ENCODE results near the gene MRPS26. TPM values are rescaled to one million over a fixed set of nuclear protein-coding genes. Genes with fewer than 3 reads are reported as not detected.
A peak's percentile ranks its signal among the peaks of the same experiment; 100 is the strongest.
"Not testable (repeated sequence)": the region's sequence is repeated elsewhere in the genome, so short reads cannot be mapped to it uniquely, and the experiment has no call there.

MRPS26 gene
- total RNA-seq, 1 experiment from 2014 or later, result 58.3 TPM

- intact Hi-C loops (cut with micrococcal nuclease; ENCODE audit: unreplicated experiment), result no loop called here
- peaks cover 10% of the 10 kb centered on the region; the same call in 1 of the 2 replicates for H3K4me1 ChIP-seq (replicated peaks; ENCODE audit: insufficient read depth)
- CTCF ChIA-PET, result no interaction called here
- TF ChIP-seq, protein P1, sequence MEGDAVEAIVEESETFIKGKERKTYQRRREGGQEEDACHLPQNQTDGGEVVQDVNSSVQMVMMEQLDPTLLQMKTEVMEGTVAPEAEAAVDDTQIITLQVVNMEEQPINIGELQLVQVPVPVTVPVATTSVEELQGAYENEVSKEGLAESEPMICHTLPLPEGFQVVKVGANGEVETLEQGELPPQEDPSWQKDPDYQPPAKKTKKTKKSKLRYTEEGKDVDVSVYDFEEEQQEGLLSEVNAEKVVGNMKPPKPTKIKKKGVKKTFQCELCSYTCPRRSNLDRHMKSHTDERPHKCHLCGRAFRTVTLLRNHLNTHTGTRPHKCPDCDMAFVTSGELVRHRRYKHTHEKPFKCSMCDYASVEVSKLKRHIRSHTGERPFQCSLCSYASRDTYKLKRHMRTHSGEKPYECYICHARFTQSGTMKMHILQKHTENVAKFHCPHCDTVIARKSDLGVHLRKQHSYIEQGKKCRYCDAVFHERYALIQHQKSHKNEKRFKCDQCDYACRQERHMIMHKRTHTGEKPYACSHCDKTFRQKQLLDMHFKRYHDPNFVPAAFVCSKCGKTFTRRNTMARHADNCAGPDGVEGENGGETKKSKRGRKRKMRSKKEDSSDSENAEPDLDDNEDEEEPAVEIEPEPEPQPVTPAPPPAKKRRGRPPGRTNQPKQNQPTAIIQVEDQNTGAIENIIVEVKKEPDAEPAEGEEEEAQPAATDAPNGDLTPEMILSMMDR (conservative IDR thresholded peaks at IDR 0.05), result no peak
- no peak for TF ChIP-seq EZH2 (IDR thresholded peaks at IDR 0.05; ENCODE audit: low read depth)
- no peaks in the 10 kb centered on the region for H3K27me3 ChIP-seq (ENCODE audit: insufficient read depth, low read depth)
- H3K9me2 ChIP-seq (ENCODE audit: insufficient read depth), result no peaks in the 10 kb centered on the region
- no peak for DNase-seq
- no peak overlapping the region for H3K27ac ChIP-seq
- H3K9me3 ChIP-seq (ENCODE audit: insufficient read depth, low read depth), result no peaks in the 10 kb centered on the region
- peak overlapping the region; percentile 87 for H3K4me2 ChIP-seq
- 0 out of 2 replicates have a peak, but pooled peaks cover 3% of the 10 kb centered on the region for H4K20me1 ChIP-seq (ENCODE audit: insufficient read depth)
- peak overlapping the region; percentile 99; the same call in 1 of the 2 replicates for H3K4me3 ChIP-seq
- H2AFZ ChIP-seq, result no peak overlapping the region
- H3K79me2 ChIP-seq (ENCODE audit: low read depth), result peaks cover 23% of the 10 kb centered on the region
- POLR2A ChIA-PET (ENCODE audit: unreplicated experiment), result no interaction called here
- peaks cover 22% of the 10 kb centered on the region for H3F3A ChIP-seq (ENCODE audit: insufficient read depth, low read depth)
- no TSS peak for BruUV-seq (replicated peaks)
- H3K36me3 ChIP-seq (ENCODE audit: low read depth), result peaks cover 22% of the 10 kb centered on the region
Observed at GRCh38 chr20:3047486-3048419, 1.9 kb downstream of the MRPS26 start.

DNA sequence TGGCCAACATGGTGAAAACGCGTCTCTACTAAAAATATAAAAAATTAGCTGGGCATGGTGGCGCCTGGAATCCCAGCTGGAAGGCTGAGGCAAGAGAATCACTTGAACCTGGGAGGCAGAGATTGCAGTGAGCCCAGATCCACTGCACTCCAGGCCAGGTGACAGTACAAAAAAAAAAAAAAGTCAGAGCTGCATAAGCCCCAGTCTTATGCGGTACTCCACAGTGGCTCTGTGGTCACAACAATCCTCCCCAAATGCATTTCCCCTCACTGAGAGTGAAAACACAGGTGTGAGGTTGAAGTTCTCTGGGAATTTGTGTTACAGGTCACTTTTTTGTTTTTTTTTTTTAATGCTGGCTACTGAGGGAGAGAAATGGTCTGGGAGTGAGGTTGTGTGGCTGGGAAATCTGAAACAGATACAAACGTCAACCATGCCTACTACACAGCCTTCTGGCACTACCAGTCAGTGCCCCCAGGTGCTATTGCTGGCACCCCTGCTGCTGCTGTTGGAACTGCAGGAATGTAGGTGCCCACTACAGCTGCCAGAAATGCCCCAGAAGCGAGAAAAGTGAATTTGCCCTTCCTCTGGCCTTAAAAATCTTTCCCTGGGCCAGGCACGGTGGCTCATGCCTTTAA, 5.7 kb downstream of the MRPS26 start:
- TF ChIP-seq EZH2 (IDR thresholded peaks at IDR 0.05; ENCODE audit: low read depth), result no peak
- TF ChIP-seq, protein P1 (conservative IDR thresholded peaks at IDR 0.05), result no peak
- no peaks in the 10 kb centered on the region for H3K27me3 ChIP-seq (ENCODE audit: insufficient read depth, low read depth)
- H4K20me1 ChIP-seq (ENCODE audit: insufficient read depth), result 0 out of 2 replicates have a peak, but pooled peaks cover 3% of the 10 kb centered on the region
- intact Hi-C loops (cut with micrococcal nuclease; ENCODE audit: unreplicated experiment), result loop anchor here (10.0 kb wide), 1 partner anchor 153 kb away; the partner anchor contains the start of genes DDRGK1 and ITPA
- H3K9me3 ChIP-seq (ENCODE audit: insufficient read depth, low read depth), result no peaks in the 10 kb centered on the region
- H2AFZ ChIP-seq, result no peak overlapping the region
- H3K79me2 ChIP-seq (ENCODE audit: low read depth), result peaks cover 19% of the 10 kb centered on the region
- H3K9me2 ChIP-seq (ENCODE audit: insufficient read depth), result no peaks in the 10 kb centered on the region
- peaks cover 22% of the 10 kb centered on the region for H3K36me3 ChIP-seq (ENCODE audit: low read depth)
- no peak overlapping the region for H3K4me2 ChIP-seq
- no TSS peak for BruUV-seq (replicated peaks)
- H3K4me1 ChIP-seq (replicated peaks; ENCODE audit: insufficient read depth), result peaks cover 7% of the 10 kb centered on the region; the same call in 1 of the 2 replicates
- ChIA-PET CTCF (interaction anchor here (0.7 kb wide), 1 partner anchor 1137 kb away, joined by 7 read pairs; no protein-coding TSS in a partner anchor), POLR2A (ENCODE audit: unreplicated experiment) (interaction anchor here (0.7 kb wide), 1 partner anchor 26 kb away, joined by 4 read pairs; no protein-coding TSS in a partner anchor)
- 0 out of 2 replicates have a peak overlapping the region, but pooled peaks have one; percentile 24 for H3K27ac ChIP-seq
- peaks cover 23% of the 10 kb centered on the region for H3F3A ChIP-seq (ENCODE audit: insufficient read depth, low read depth)
- DNase-seq, result no peak
- no peak overlapping the region for H3K4me3 ChIP-seq

GRCh38 chr20:3059489-3059888, 13.6 kb downstream of the MRPS26 start:
- no peaks in the 10 kb centered on the region for H3K79me2 ChIP-seq (ENCODE audit: low read depth)
- no peak overlapping the region for H3K4me3 ChIP-seq
- no peak for TF ChIP-seq EZH2 (IDR thresholded peaks at IDR 0.05; ENCODE audit: low read depth)
- TF ChIP-seq, protein P1 (conservative IDR thresholded peaks at IDR 0.05), result no peak
- H3K27ac ChIP-seq, result no peak overlapping the region
- no peaks in the 10 kb centered on the region for H3K36me3 ChIP-seq (ENCODE audit: low read depth)
- H3K9me3 ChIP-seq (ENCODE audit: insufficient read depth, low read depth), result no peaks in the 10 kb centered on the region
- no peaks in the 10 kb centered on the region for H4K20me1 ChIP-seq (ENCODE audit: insufficient read depth)
- intact Hi-C loops (cut with micrococcal nuclease; ENCODE audit: unreplicated experiment), result loop anchor here (10.0 kb wide), 1 partner anchor 145 kb away; the partner anchor contains the start of genes DDRGK1 and ITPA
- H3K9me2 ChIP-seq (ENCODE audit: insufficient read depth), result no peaks in the 10 kb centered on the region
- ChIA-PET POLR2A (ENCODE audit: unreplicated experiment) (no interaction called here), CTCF (no interaction called here)
- no peaks in the 10 kb centered on the region for H3F3A ChIP-seq (ENCODE audit: insufficient read depth, low read depth)
- H3K27me3 ChIP-seq (ENCODE audit: insufficient read depth, low read depth), result no peaks in the 10 kb centered on the region
- no peak for DNase-seq
- BruUV-seq (replicated peaks), result no TSS peak
- H3K4me2 ChIP-seq, result no peak overlapping the region
- H3K4me1 ChIP-seq (replicated peaks; ENCODE audit: insufficient read depth), result no peaks in the 10 kb centered on the region
- H2AFZ ChIP-seq, result no peak overlapping the region

GRCh38 chr20:3064119-3064518, 18.3 kb downstream of the MRPS26 start:
- H3K79me2 ChIP-seq (ENCODE audit: low read depth); H4K20me1 ChIP-seq (ENCODE audit: insufficient read depth); H3K27me3 ChIP-seq (ENCODE audit: insufficient read depth, low read depth); H3K4me3 ChIP-seq; H3K27ac ChIP-seq; H2AFZ ChIP-seq; CTCF ChIA-PET; DNase-seq; intact Hi-C loops (cut with micrococcal nuclease; ENCODE audit: unreplicated experiment); BruUV-seq (replicated peaks); H3K4me2 ChIP-seq; POLR2A ChIA-PET (ENCODE audit: unreplicated experiment); H3K36me3 ChIP-seq (ENCODE audit: low read depth); H3K9me3 ChIP-seq (ENCODE audit: insufficient read depth, low read depth); H3K9me2 ChIP-seq (ENCODE audit: insufficient read depth): not testable (repeated sequence)
- Histone ChIP-seq H3F3A (ENCODE audit: insufficient read depth, low read depth) (peaks cover 31% of the 10 kb centered on the region; the same call in 1 of the 2 replicates), H3K4me1 (replicated peaks; ENCODE audit: insufficient read depth) (peaks cover 35% of the 10 kb centered on the region)

All from PC-9 (cell line).